ENCODE results near the gene CRTC3. TPM values are rescaled to one million over a fixed set of nuclear protein-coding genes. Genes with fewer than 3 reads are reported as not detected.

Gene CRTC3
- total and polyA plus RNA-seq, 2 of the 13 experiments (the other 11 are each of a cell fraction or from before 2014, with no cell fraction given), result 8.4 to 11.8 TPM

- no peak for TF ChIP-seq ARID4A (CRISPR knock-in tag; IDR thresholded peaks at IDR 0.05; ENCODE audit: borderline replicate concordance)
- 0 out of 2 replicates have a peak, but pooled peaks have one; percentile 22 for TF ChIP-seq SP2 (CRISPR knock-in tag; IDR thresholded peaks at IDR 0.05)
Measured at GRCh38 chr15:90666135-90666909, 136.6 kb downstream of the CRTC3 start (continued).

GRCh38 chr15:90667073-90667754, 137.5 kb downstream of the CRTC3 start:
- CTCF ChIA-PET (ENCODE audit: low intra/inter-chr PET ratio, low total read pairs), result no interaction called here
- ATAC-seq (peak; percentile 20), FAIRE-seq (no peak), DNase-seq (ENCODE audit: low spot score) (no peak)
- Histone ChIP-seq H3K27me3 (ENCODE audit: control insufficient read depth in 1 of 2, insufficient read depth in 2 of 2, low read length in 2 of 2) (no peaks in the 10 kb centered on the region), H3K9me3 (ENCODE audit: low read length) (no peaks in the 10 kb centered on the region), H3K9ac (ENCODE audit: insufficient read depth, low read depth, low read length) (0 out of 2 replicates have a peak overlapping the region, but pooled peaks have one; percentile 21), H3K27ac (ENCODE audit: extremely low read length, insufficient read depth, low read length) (peak overlapping the region; percentile 12), H3K4me1 (ENCODE audit: insufficient read depth, low read length) (peaks cover 31% of the 10 kb centered on the region), H3K79me2 (ENCODE audit: insufficient read depth, low read length) (no peaks in the 10 kb centered on the region), H3K36me3 (replicated peaks in 1 of 2; ENCODE audit: control insufficient read depth in 1 of 2, insufficient read depth in 2 of 2, low read length in 2 of 2) (no peaks in the 10 kb centered on the region), H3K4me3 (replicated peaks in 1 of 3; ENCODE audit: insufficient read depth in 1 of 3, low read depth in 2 of 3, low read length in 3 of 3) (peak overlapping the region in 1 of 3 experiments; percentile 20; a peak in 1 of 6 replicates), H3K4me2 (ENCODE audit: low read depth, low read length) (peak overlapping the region; percentile 72), H2AFZ (ENCODE audit: low read length) (peak overlapping the region; percentile 64), H4K20me1 (ENCODE audit: insufficient read depth, low read length) (no peaks in the 10 kb centered on the region)
- POLR2A ChIA-PET, result interaction anchor here (1.3 kb wide), 1 partner anchor 50 kb away, joined by 4 read pairs; the partner anchor contains the start of gene BLM
- 3% methylated on average over 8 of the region's 8 CpGs for WGBS (ENCODE audit: low lambda C conversion rate)
- in situ Hi-C loops (cut with HindIII; ENCODE audit: extremely low pct_ligation_motif_present, low pct_unique_long_range_greater_than_20kb), result no loop called here
- BruUV-seq (replicated peaks), result no TSS peak
- intact Hi-C loops (cut with micrococcal nuclease; ENCODE audit: unreplicated experiment), result no loop called here
- TF ChIP-seq ZNF687 (CRISPR knock-in tag; IDR thresholded peaks at IDR 0.05) (peak; percentile 59), ZNF33A (CRISPR knock-in tag; IDR thresholded peaks at IDR 0.05; ENCODE audit: borderline replicate concordance) (no peak), PITX1 (CRISPR knock-in tag; IDR thresholded peaks at IDR 0.05) (no peak), ZMYM2 (CRISPR knock-in tag; IDR thresholded peaks at IDR 0.05) (peak; percentile 18; the same call in 1 of the 2 replicates), MYC (CRISPR knock-in tag; IDR thresholded peaks at IDR 0.05; ENCODE audit: borderline replicate concordance) (peak; percentile 32; the same call in 1 of the 2 replicates), SAP130 (CRISPR knock-in tag; IDR thresholded peaks at IDR 0.05; ENCODE audit: low read depth) (0 out of 2 replicates have a peak, but pooled peaks have one; percentile 15), ZNF337 (CRISPR knock-in tag; IDR thresholded peaks at IDR 0.05; ENCODE audit: borderline replicate concordance, low read depth) (0 out of 2 replicates have a peak, but pooled peaks have one; percentile 30), ASH2L (IDR thresholded peaks at IDR 0.05; ENCODE audit: insufficient read length, low read depth, low read length) (peak; percentile 30), ZNF501 (CRISPR knock-in tag; IDR thresholded peaks at IDR 0.05) (0 out of 2 replicates have a peak, but pooled peaks have one; percentile 33), HNF4A (CRISPR knock-in tag; IDR thresholded peaks at IDR 0.05) (peak; percentile 31; the same call in 1 of the 2 replicates)
